ENCODE measurements around the gene IPO11.

DNA sequence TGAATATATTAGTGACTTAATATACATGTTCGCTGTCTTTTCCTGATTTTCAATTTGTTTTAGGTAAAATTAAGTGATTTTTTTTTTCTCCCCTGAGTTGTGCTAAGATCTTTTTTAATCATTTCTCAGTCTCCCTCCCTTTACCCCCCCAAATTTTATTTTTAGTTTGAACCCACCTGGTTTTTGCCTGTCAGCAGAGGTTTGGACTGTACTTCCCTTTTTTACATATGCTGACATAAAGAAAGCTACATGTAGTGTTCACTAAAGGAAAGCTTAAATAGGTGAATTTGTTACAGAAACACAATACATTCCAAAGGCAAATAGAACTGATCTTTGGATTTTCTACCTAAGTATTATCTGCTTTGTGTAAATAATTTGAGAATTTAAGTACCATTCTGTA is 82.2 kb downstream of the IPO11 start:
- TF ChIP-seq, protein P1, sequence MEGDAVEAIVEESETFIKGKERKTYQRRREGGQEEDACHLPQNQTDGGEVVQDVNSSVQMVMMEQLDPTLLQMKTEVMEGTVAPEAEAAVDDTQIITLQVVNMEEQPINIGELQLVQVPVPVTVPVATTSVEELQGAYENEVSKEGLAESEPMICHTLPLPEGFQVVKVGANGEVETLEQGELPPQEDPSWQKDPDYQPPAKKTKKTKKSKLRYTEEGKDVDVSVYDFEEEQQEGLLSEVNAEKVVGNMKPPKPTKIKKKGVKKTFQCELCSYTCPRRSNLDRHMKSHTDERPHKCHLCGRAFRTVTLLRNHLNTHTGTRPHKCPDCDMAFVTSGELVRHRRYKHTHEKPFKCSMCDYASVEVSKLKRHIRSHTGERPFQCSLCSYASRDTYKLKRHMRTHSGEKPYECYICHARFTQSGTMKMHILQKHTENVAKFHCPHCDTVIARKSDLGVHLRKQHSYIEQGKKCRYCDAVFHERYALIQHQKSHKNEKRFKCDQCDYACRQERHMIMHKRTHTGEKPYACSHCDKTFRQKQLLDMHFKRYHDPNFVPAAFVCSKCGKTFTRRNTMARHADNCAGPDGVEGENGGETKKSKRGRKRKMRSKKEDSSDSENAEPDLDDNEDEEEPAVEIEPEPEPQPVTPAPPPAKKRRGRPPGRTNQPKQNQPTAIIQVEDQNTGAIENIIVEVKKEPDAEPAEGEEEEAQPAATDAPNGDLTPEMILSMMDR (IDR thresholded peaks at IDR 0.05; ENCODE audit: low read depth, low read length), result no peak
- TF ChIP-seq POLR2A (IDR thresholded peaks at IDR 0.05; ENCODE audit: extremely low read depth, insufficient read length) (no peak), MYC (IDR thresholded peaks at IDR 0.05; ENCODE audit: low read depth, low read length) (no peak)
